GM12878 (cell line): ENCODE results near the gene GLB1L2.

Source experiments
- ATF2 ChIP-seq: IDR thresholded peaks from 2 replicates; pipeline ENCODE4 v1.6.1; 2012; ENCODE audit warnings: low read length, inconsistent platforms
- CTCF ChIP-seq, 3 experiments: IDR thresholded peaks in 2 of 3; conservative IDR thresholded peaks in 1 of 3; 2 replicates each; pipeline ENCODE4 v1.5.1; 2011; ENCODE audit warnings: low read depth in 3 of 3, low read length in 3 of 3, mild to moderate bottlenecking in 3 of 3, control low read depth in 2 of 3, moderate library complexity in 2 of 3, inconsistent platforms in 1 of 3, mixed read lengths in 1 of 3; ENCODE audit not compliant: control insufficient read depth in 2 of 3, insufficient read depth in 1 of 3; ENCODE audit errors: extremely low read depth in 1 of 3
- DPF2 ChIP-seq: fragments of 450-650 bp; IDR thresholded peaks from 2 replicates; pipeline ENCODE4 v1.6.1; 2017; ENCODE audit warnings: mild to moderate bottlenecking
- E2F4 ChIP-seq: IDR thresholded peaks from 2 replicates; pipeline ENCODE4 v1.6.1; 2012; ENCODE audit warnings: low read depth, low read length, improper control_type of control experiment
- EP300 ChIP-seq, 2 experiments: fragments of 150-350 bp in 1 of 2; IDR thresholded peaks; 2 replicates each; pipeline ENCODE4 v1.6.1; 2011 to 2012; ENCODE audit warnings: low read depth in 2 of 2, low read length in 2 of 2, borderline replicate concordance in 1 of 2, improper control_type of control experiment in 1 of 2, inconsistent platforms in 1 of 2; ENCODE audit not compliant: control insufficient read depth in 1 of 2
- HDGF ChIP-seq: fragments of 450-650 bp; IDR thresholded peaks from 2 replicates; pipeline ENCODE4 v1.6.1; 2016; ENCODE audit warnings: antibody characterized with exemption
- NFIC ChIP-seq: IDR thresholded peaks from 2 replicates; pipeline ENCODE4 v1.6.1; 2012; ENCODE audit warnings: low read depth, mild to moderate bottlenecking, inconsistent platforms, low read length, moderate library complexity
- RFX5 ChIP-seq: IDR thresholded peaks from 2 replicates; pipeline ENCODE4 v1.6.1; 2011; ENCODE audit warnings: low read depth, low read length, improper control_type of control experiment

GRCh38 chr11:134317103-134317502 is 14.7 kb upstream of the GLB1L2 start:
- TF ChIP-seq ATF2 (no peak), E2F4 (no peak), RFX5 (no peak), CTCF (IDR thresholded peaks at IDR 0.05 in 2 of 3, conservative IDR thresholded peaks at IDR 0.05 in 1 of 3; ENCODE audit: control insufficient read depth in 2 of 3, extremely low read depth in 1 of 3, insufficient read depth in 1 of 3, low read depth in 3 of 3, low read length in 3 of 3) (no peak), DPF2 (no peak), EP300 (IDR thresholded peaks at IDR 0.05; ENCODE audit: borderline replicate concordance in 1 of 2, control insufficient read depth in 1 of 2, low read depth in 2 of 2, low read length in 2 of 2) (no peak), NFIC (no peak), HDGF (no peak)
